Measurements from ENCODE around the gene RAD51B. TPM values are rescaled to one million over a fixed set of nuclear protein-coding genes. Genes with fewer than 3 reads are reported as not detected.

The RAD51B gene
- total RNA-seq, 4 donors from 2014 or later, result 19.6 to 39.7 (median 25.4) TPM

- Histone ChIP-seq H3K36me3 (no peaks in the 10 kb centered on the region), H3K27ac (no peak overlapping the region), H3K9me3 (no peaks in the 10 kb centered on the region), H3K4me3 (no peak overlapping the region), H3K4me1 (peaks cover 38% of the 10 kb centered on the region), H3K27me3 (no peaks in the 10 kb centered on the region)
- no peak for DNase-seq (ENCODE audit: low spot score in 2 of 2)
- TF ChIP-seq POLR2AphosphoS5 (IDR thresholded peaks at IDR 0.05), result no peak
- TF ChIP-seq POLR2A (IDR thresholded peaks at IDR 0.05), result no peak
- no peak for TF ChIP-seq EP300 (IDR thresholded peaks at IDR 0.05)
- TF ChIP-seq CTCF (IDR thresholded peaks at IDR 0.05), result no peak
Measured at GRCh38 chr14:68148763-68149162, 329.2 kb downstream of the RAD51B start.

DNA sequence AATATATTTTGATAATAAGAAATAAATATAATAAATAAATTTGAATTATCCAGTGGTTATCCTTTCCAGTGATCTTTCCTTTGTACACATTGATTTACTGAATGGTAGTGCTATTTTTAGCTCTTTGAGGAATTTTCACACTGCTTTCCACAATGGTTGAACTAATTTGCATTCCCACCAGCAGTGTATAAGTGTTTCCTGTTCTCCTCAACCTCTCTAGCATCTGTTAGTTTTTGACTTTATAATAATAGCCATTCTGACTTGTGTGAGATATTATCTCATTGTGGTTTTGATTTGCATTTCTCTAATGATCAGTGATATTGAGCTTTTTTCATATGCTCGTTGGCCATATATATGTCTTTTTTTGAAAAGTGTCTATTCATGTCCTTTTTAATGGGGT is 333.7 kb downstream of the RAD51B start:
- H3K4me3 ChIP-seq, result no peak overlapping the region
- no peak overlapping the region for H3K27ac ChIP-seq
- no peak for TF ChIP-seq POLR2A (IDR thresholded peaks at IDR 0.05)
- no peak for TF ChIP-seq CTCF (IDR thresholded peaks at IDR 0.05)
- TF ChIP-seq POLR2AphosphoS5 (IDR thresholded peaks at IDR 0.05), result no peak
- TF ChIP-seq EP300 (IDR thresholded peaks at IDR 0.05), result no peak
- DNase-seq (ENCODE audit: low spot score in 2 of 2), result no peak
- WGBS, result 84% methylated on average over 1 of the region's 1 CpG
- no peaks in the 10 kb centered on the region for H3K27me3 ChIP-seq
- no peaks in the 10 kb centered on the region for H3K9me3 ChIP-seq
- H3K36me3 ChIP-seq, result no peaks in the 10 kb centered on the region
- H3K4me1 ChIP-seq, result peaks cover 26% of the 10 kb centered on the region

GRCh38 chr14:68154275-68154674 is 334.7 kb downstream of the RAD51B start:
- H3K36me3 ChIP-seq, result no peaks in the 10 kb centered on the region
- H3K4me1 ChIP-seq, result peaks cover 34% of the 10 kb centered on the region
- DNase-seq (ENCODE audit: low spot score in 2 of 2), result no peak
- H3K27ac ChIP-seq, result no peak overlapping the region
- no peaks in the 10 kb centered on the region for H3K27me3 ChIP-seq
- H3K9me3 ChIP-seq, result no peaks in the 10 kb centered on the region
- no peak for TF ChIP-seq EP300 (IDR thresholded peaks at IDR 0.05)
- no peak for TF ChIP-seq POLR2A (IDR thresholded peaks at IDR 0.05)
- no peak for TF ChIP-seq POLR2AphosphoS5 (IDR thresholded peaks at IDR 0.05)
- no peak for TF ChIP-seq CTCF (IDR thresholded peaks at IDR 0.05)
- WGBS, result 92% methylated on average over 2 of the region's 2 CpGs
- no peak overlapping the region for H3K4me3 ChIP-seq

- Histone ChIP-seq H3K27me3 (no peaks in the 10 kb centered on the region), H3K4me3 (no peak overlapping the region), H3K27ac (peak overlapping the region; percentile 52), H3K4me1 (peaks cover 45% of the 10 kb centered on the region), H3K9me3 (no peaks in the 10 kb centered on the region), H3K36me3 (no peaks in the 10 kb centered on the region)
- DNase-seq (ENCODE audit: low spot score in 2 of 2), result no peak
- 47% methylated on average over 1 of the region's 1 CpG for WGBS
- TF ChIP-seq EP300 (IDR thresholded peaks at IDR 0.05) (no peak), POLR2AphosphoS5 (IDR thresholded peaks at IDR 0.05) (peak in 1 of 3 donors; percentile 33), POLR2A (IDR thresholded peaks at IDR 0.05) (no peak), CTCF (IDR thresholded peaks at IDR 0.05) (no peak)
Measured at GRCh38 chr14:68157971-68158371, 338.4 kb downstream of the RAD51B start.

DNA sequence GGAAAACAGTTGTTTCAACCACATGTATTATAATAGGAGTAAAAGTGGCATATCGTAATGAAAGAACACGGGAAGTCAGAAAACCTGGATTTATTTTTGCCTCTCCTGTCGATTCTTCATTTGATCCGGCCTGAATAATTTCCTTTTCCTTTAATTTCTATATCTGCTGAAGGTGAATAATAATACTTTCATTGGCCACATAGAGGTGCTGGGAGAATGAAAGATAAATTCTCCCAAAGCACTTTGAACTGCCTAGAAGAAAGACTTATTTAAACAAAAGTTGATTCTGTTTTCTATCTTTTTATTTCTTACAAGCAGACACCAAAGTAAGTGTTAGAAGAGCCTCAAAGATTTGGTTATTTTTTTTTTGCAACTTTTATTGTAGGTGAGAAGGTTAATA is 339.1 kb downstream of the RAD51B start:
- Histone ChIP-seq H3K27me3 (no peaks in the 10 kb centered on the region), H3K36me3 (no peaks in the 10 kb centered on the region), H3K4me1 (peaks cover 45% of the 10 kb centered on the region), H3K27ac (peak overlapping the region; percentile 52), H3K4me3 (no peak overlapping the region), H3K9me3 (no peaks in the 10 kb centered on the region)
- TF ChIP-seq EP300 (IDR thresholded peaks at IDR 0.05) (no peak), CTCF (IDR thresholded peaks at IDR 0.05) (no peak), POLR2AphosphoS5 (IDR thresholded peaks at IDR 0.05) (no peak), POLR2A (IDR thresholded peaks at IDR 0.05) (no peak)
- DNase-seq (ENCODE audit: low spot score in 2 of 2), result no peak
- WGBS, result 59% methylated on average over 4 of the region's 4 CpGs
